GM12872 (cell line): ENCODE measurements around the gene SLC32A1.

Source experiments
- TF ChIP-seq, protein P1 (sequence below): IDR thresholded peaks from 3 replicates; pipeline ENCODE4 v1.5.1; 2011; ENCODE audit warnings: low read depth, mild to moderate bottlenecking, low read length, moderate library complexity; ENCODE audit not compliant: insufficient read depth

The SLC32A1 gene

DNA sequence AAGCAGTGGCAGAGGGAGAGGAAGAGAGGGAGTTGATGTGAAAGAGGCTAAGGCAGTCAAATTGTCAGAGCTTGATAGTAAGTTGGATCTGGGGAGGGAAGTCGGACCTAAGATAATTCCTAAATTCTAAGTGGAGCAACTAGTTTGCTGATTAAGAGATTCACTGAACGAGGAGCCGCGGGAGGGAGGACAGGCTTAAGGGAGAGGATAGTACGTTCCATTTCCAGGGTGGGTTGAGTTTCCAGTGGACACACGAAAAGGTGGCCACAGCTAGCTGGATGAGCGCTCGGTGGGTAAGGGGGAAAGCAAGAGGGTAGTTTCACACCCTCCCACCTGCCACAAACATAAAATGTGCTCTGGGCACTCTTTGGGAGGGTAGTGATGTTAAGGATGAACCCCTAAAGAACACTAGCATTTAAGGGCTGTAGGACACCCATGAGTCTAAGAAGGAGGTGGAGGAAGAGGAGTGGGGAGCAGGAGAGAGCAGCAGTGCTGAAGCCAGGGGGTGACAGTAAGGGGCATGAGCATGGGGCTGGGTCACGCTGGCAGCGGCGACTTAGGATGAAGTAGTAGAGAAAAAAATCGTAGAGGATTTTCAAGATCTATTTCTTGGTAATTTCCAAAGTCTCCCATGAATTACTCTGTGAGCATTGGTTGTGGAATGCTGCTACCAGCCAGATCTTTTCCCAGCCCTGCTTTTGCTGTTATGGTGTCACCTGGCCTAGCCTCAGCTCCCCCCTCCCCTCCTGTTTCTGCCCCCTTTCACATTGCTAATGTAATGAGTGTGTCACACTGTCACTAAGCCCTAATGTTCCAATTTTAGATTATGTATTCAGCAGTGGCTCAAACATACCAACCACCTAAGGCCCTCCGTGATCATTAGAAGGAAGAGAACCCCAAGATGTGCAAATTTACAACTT lies 45.4 kb downstream of the SLC32A1 start:
- TF ChIP-seq, protein P1, sequence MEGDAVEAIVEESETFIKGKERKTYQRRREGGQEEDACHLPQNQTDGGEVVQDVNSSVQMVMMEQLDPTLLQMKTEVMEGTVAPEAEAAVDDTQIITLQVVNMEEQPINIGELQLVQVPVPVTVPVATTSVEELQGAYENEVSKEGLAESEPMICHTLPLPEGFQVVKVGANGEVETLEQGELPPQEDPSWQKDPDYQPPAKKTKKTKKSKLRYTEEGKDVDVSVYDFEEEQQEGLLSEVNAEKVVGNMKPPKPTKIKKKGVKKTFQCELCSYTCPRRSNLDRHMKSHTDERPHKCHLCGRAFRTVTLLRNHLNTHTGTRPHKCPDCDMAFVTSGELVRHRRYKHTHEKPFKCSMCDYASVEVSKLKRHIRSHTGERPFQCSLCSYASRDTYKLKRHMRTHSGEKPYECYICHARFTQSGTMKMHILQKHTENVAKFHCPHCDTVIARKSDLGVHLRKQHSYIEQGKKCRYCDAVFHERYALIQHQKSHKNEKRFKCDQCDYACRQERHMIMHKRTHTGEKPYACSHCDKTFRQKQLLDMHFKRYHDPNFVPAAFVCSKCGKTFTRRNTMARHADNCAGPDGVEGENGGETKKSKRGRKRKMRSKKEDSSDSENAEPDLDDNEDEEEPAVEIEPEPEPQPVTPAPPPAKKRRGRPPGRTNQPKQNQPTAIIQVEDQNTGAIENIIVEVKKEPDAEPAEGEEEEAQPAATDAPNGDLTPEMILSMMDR, result no peak

DNA sequence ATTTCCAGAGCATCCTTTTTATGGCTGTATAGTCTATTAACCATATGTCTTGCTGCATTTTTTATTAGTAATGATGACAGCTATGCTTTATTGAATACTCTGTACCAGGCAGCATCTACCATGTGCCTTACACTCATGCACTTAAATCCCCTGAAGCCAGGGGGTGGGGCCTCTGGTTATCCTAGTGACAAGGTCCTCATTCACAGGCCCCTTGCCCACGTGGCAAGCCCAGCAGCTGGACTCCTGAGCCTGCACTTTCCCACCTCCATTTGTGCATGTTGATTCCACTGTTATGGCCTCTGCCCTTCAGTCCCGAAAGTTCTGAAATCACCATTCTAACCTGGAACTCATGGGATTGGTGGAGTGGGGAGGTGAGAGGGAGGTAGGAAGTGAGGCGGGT lies 46.3 kb downstream of the SLC32A1 start:
- TF ChIP-seq, protein P1, result no peak

DNA sequence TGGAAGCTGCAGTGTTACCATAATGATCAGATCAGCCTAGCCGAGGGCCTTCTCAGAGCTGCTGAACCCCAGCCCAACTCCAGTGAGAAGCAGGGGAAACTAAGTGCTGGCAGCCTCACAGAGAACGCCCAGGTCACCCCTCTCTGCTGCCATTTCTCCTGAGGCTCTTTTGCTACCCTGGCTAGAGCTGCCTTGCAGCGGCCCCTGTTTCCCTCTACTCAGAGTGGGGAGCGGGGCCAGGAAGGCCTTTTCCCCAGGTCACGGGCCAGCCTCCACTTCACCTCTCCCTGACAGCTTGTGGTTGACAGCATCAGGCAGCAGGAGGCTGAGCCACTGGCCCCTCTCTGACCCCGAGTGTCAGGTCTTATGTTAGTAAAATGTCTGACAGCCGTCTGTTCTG lies 46.7 kb downstream of the SLC32A1 start:
- TF ChIP-seq, protein P1, result no peak

DNA sequence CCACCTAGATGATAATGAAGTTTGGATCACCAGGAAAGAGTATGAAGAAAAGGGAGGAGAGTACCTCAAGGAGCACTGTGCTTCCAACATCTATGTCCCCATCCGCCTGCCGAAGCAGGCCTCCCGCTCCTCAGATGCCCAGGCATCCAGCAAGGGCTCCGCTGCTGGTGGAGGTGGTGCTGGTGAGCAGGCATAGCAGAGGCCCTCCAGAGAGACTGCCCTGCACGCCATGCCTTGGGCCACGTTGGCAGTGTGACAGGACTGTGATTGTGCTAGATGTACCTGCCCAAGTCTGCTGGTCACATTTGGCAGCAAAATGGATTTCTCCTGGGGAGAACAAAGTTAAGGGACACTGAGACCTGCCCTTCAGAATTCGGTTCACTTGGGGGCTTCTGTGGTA lies 47.3 kb downstream of the SLC32A1 start:
- TF ChIP-seq, protein P1, result no peak

DNA sequence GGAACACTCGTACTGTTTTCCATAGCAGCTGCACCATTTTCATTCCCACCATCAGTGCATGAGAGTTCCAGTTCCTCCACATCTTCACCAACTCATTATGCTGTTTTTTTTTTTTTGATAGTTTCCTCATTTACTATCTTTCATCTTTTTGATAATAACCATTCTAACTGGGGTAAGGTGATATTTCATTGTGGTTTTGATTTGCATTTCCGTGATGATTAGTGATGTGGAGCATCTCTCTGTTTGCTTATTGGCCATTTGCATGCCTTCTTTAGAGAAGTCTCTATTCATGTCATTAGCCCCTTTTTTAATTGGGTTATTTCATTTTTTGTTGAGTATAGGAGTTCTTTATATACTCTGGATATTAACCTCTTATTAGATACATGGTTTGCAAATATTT lies 49.9 kb downstream of the SLC32A1 start:
- TF ChIP-seq, protein P1, result no peak

DNA sequence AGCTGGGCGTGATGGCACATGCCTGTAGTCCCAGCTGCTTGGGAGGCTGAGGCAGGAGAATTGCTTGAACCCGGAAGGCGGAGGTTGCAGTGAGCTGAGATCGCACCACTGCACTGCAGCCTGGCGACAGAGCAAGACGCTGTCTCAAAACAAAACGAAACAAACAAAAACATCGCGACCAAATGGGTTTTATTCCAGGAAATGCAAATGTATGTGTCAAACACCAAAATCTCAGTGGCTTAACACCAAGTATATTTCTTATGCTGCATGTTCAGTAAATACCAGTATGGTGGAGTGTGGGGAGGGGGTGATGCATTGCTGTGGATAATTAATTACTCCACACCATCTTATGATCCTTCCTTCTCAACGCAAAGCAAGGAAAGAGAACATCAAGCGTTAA lies 52.1 kb downstream of the SLC32A1 start:
- TF ChIP-seq, protein P1, result no peak
